ENCODE data around the gene PSMC3. TPM values are rescaled to one million over a fixed set of nuclear protein-coding genes. Genes with fewer than 3 reads are reported as not detected.

PSMC3 gene
- total RNA-seq, 1 donor from 2014 or later, result 130 TPM

DNA sequence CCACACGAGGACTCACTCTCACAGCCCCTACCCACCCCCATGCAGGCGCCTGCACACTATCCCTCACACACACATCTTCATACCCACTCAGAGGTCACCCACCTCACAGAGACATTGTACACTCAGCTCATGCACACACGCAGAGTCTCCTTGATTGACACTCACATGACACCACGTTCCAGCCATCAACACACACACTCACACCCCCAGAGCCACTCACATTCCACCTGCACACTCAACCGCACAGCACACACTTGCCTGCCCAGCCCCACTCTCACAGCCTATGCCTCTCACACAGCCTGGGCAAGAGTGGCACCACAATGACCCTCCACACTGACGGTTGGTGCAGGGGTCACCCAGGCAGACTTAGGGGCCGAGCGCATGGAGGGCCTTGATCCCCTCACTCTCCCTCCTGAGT lies 50.1 kb downstream of the PSMC3 start:
- no peak for FAIRE-seq
- H3K36me3 ChIP-seq (ENCODE audit: insufficient read depth, low read length), result no peaks in the 10 kb centered on the region
- no peak overlapping the region for H3K4me2 ChIP-seq (ENCODE audit: low read length)
- no peaks in the 10 kb centered on the region for H4K20me1 ChIP-seq (ENCODE audit: insufficient read depth, low read length)
- no peaks in the 10 kb centered on the region for H3K9me3 Mint-ChIP-seq (ENCODE audit: unreplicated experiment)
- no peak for DNase-seq (ENCODE audit: low read depth)
- H3K9ac ChIP-seq (ENCODE audit: low read length), result no peak overlapping the region
- no peak overlapping the region for H2AFZ ChIP-seq (ENCODE audit: low read depth, low read length)
- no peaks in the 10 kb centered on the region for H3K36me3 Mint-ChIP-seq (ENCODE audit: low read depth, unreplicated experiment)
- no peak overlapping the region for H3K4me3 Mint-ChIP-seq (ENCODE audit: unreplicated experiment)
- H3K27me3 Mint-ChIP-seq (ENCODE audit: low read depth, unreplicated experiment), result no peaks in the 10 kb centered on the region
- H3K4me3 ChIP-seq (ENCODE audit: insufficient read depth, low read depth, low read length), result no peak overlapping the region
- no peaks in the 10 kb centered on the region for H3K27me3 ChIP-seq (ENCODE audit: insufficient read depth, low read length)
- H3K27ac Mint-ChIP-seq (ENCODE audit: unreplicated experiment), result no peak overlapping the region
- no peak overlapping the region for H3K27ac ChIP-seq (ENCODE audit: low read depth, low read length)
- peaks cover 6% of the 10 kb centered on the region for H3K4me1 ChIP-seq (ENCODE audit: insufficient read depth, low read length)
- H3K4me1 Mint-ChIP-seq (ENCODE audit: low read depth, unreplicated experiment), result peaks cover 11% of the 10 kb centered on the region
- no peaks in the 10 kb centered on the region for H3K79me2 ChIP-seq (ENCODE audit: insufficient read depth, low read length)
- TF ChIP-seq EZH2 (IDR thresholded peaks at IDR 0.05; ENCODE audit: insufficient read depth, low read length), result no peak
- TF ChIP-seq, protein P1, sequence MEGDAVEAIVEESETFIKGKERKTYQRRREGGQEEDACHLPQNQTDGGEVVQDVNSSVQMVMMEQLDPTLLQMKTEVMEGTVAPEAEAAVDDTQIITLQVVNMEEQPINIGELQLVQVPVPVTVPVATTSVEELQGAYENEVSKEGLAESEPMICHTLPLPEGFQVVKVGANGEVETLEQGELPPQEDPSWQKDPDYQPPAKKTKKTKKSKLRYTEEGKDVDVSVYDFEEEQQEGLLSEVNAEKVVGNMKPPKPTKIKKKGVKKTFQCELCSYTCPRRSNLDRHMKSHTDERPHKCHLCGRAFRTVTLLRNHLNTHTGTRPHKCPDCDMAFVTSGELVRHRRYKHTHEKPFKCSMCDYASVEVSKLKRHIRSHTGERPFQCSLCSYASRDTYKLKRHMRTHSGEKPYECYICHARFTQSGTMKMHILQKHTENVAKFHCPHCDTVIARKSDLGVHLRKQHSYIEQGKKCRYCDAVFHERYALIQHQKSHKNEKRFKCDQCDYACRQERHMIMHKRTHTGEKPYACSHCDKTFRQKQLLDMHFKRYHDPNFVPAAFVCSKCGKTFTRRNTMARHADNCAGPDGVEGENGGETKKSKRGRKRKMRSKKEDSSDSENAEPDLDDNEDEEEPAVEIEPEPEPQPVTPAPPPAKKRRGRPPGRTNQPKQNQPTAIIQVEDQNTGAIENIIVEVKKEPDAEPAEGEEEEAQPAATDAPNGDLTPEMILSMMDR (IDR thresholded peaks at IDR 0.05; ENCODE audit: insufficient read depth, low read depth, low read length), result no peak
- no peaks in the 10 kb centered on the region for H3K9me3 ChIP-seq (ENCODE audit: insufficient read depth, low read depth, low read length)

DNA sequence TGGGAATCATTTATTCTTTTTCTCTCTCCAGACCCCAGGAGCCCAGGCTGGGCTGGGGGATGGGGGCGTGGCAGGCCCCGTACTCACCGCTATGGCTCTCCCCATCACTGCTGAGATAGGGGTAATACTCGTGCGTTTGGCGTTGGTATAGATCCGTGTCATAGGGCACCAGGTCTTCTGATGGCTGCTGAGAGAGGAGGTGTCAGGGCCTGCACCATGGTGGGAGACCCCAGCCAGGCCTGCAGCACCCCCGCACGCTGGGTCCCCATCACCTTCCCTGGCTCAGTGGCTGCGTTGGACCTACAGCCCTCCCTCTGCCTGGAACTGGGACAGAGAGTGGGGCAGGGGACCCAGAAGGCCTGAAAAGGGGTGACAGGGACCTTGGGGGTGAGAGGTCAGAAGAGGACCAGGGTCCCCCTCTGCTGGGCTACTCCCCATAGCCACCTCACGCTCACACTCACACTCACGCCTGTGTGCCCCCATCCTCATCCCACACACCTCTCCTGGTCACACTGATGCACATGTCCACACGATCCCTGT lies 50.6 kb downstream of the PSMC3 start:
- no peak for TF ChIP-seq EZH2 (IDR thresholded peaks at IDR 0.05; ENCODE audit: insufficient read depth, low read length)
- TF ChIP-seq, protein P1 (IDR thresholded peaks at IDR 0.05; ENCODE audit: insufficient read depth, low read depth, low read length), result no peak
- no peak overlapping the region for H3K9ac ChIP-seq (ENCODE audit: low read length)
- no peak overlapping the region for H2AFZ ChIP-seq (ENCODE audit: low read depth, low read length)
- H4K20me1 ChIP-seq (ENCODE audit: insufficient read depth, low read length), result no peaks in the 10 kb centered on the region
- peaks cover 11% of the 10 kb centered on the region for H3K4me1 Mint-ChIP-seq (ENCODE audit: low read depth, unreplicated experiment)
- DNase-seq (ENCODE audit: low read depth) (no peak), FAIRE-seq (no peak)
- H3K4me1 ChIP-seq (ENCODE audit: insufficient read depth, low read length), result peaks cover 6% of the 10 kb centered on the region
- H3K27ac ChIP-seq (ENCODE audit: low read depth, low read length), result no peak overlapping the region
- H3K4me3 Mint-ChIP-seq (ENCODE audit: unreplicated experiment), result no peak overlapping the region
- H3K4me3 ChIP-seq (ENCODE audit: insufficient read depth, low read depth, low read length), result no peak overlapping the region
- H3K27ac Mint-ChIP-seq (ENCODE audit: unreplicated experiment), result no peak overlapping the region
- no peaks in the 10 kb centered on the region for H3K27me3 ChIP-seq (ENCODE audit: insufficient read depth, low read length)
- no peaks in the 10 kb centered on the region for H3K9me3 Mint-ChIP-seq (ENCODE audit: unreplicated experiment)
- H3K36me3 Mint-ChIP-seq (ENCODE audit: low read depth, unreplicated experiment), result no peaks in the 10 kb centered on the region
- no peaks in the 10 kb centered on the region for H3K36me3 ChIP-seq (ENCODE audit: insufficient read depth, low read length)
- H3K9me3 ChIP-seq (ENCODE audit: insufficient read depth, low read depth, low read length), result no peaks in the 10 kb centered on the region
- H3K79me2 ChIP-seq (ENCODE audit: insufficient read depth, low read length), result no peaks in the 10 kb centered on the region
- no peaks in the 10 kb centered on the region for H3K27me3 Mint-ChIP-seq (ENCODE audit: low read depth, unreplicated experiment)
- no peak overlapping the region for H3K4me2 ChIP-seq (ENCODE audit: low read length)

DNA sequence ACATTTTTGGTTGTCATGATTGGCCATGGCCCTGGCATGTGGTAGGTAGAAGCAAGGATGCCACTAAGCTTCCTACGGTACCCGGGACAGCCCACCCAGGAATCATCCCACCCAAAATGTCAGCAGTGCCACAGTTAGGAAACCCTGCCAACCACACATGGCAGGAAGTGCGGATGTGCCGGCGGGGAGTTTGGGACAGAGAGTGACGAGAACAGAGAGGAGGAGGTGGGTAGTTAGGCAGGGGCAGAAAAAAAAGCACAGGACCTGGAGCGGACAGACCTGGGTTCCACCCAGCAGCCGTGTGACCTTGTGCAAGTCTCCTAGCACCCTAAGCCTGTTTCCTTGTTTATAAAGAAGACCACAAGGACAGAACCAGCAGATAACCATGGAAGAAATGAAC lies 51.2 kb downstream of the PSMC3 start:
- H3K27ac Mint-ChIP-seq (ENCODE audit: unreplicated experiment), result peak overlapping the region; percentile 64

More for the DNA sequence above, 51.2 kb downstream of the PSMC3 start:
- H3K27ac ChIP-seq (ENCODE audit: low read depth, low read length), result no peak overlapping the region
- H3K27me3 Mint-ChIP-seq (ENCODE audit: low read depth, unreplicated experiment), result peaks cover under 1% of the 10 kb centered on the region
- TF ChIP-seq, protein P1 (IDR thresholded peaks at IDR 0.05; ENCODE audit: insufficient read depth, low read depth, low read length), result no peak
- TF ChIP-seq EZH2 (IDR thresholded peaks at IDR 0.05; ENCODE audit: insufficient read depth, low read length), result no peak
- no peaks in the 10 kb centered on the region for H3K36me3 Mint-ChIP-seq (ENCODE audit: low read depth, unreplicated experiment)
- H3K9ac ChIP-seq (ENCODE audit: low read length), result no peak overlapping the region
- no peak for FAIRE-seq
- H3K36me3 ChIP-seq (ENCODE audit: insufficient read depth, low read length), result no peaks in the 10 kb centered on the region
- H3K9me3 ChIP-seq (ENCODE audit: insufficient read depth, low read depth, low read length), result no peaks in the 10 kb centered on the region
- no peaks in the 10 kb centered on the region for H3K79me2 ChIP-seq (ENCODE audit: insufficient read depth, low read length)
- H2AFZ ChIP-seq (ENCODE audit: low read depth, low read length), result no peak overlapping the region
- DNase-seq (ENCODE audit: low read depth), result no peak
- no peak overlapping the region for H3K4me3 Mint-ChIP-seq (ENCODE audit: unreplicated experiment)
- no peak overlapping the region for H3K4me2 ChIP-seq (ENCODE audit: low read length)
- H3K4me1 ChIP-seq (ENCODE audit: insufficient read depth, low read length), result peaks cover 6% of the 10 kb centered on the region
- H3K4me3 ChIP-seq (ENCODE audit: insufficient read depth, low read depth, low read length), result no peak overlapping the region
- H3K4me1 Mint-ChIP-seq (ENCODE audit: low read depth, unreplicated experiment), result peaks cover 11% of the 10 kb centered on the region
- H3K9me3 Mint-ChIP-seq (ENCODE audit: unreplicated experiment), result no peaks in the 10 kb centered on the region
- H3K27me3 ChIP-seq (ENCODE audit: insufficient read depth, low read length), result no peaks in the 10 kb centered on the region
- no peaks in the 10 kb centered on the region for H4K20me1 ChIP-seq (ENCODE audit: insufficient read depth, low read length)

All from astrocyte (in vitro differentiated cells and primary cell).